ENCODE data around the gene FHIT.

- TF ChIP-seq CTCF (IDR thresholded peaks at IDR 0.05; ENCODE audit: low read depth, low read length, poor library complexity, severe bottlenecking) (no peak), EZH2phosphoT487 (IDR thresholded peaks at IDR 0.05; ENCODE audit: borderline replicate concordance, low read length) (no peak)
These were observed 422.2 kb downstream of the FHIT start for GRCh38 chr3:60829058-60829457.
